Activated CD4-positive, alpha-beta T cell treated with anti-CD3 and anti-CD28 coated beads, Interleukin-2, amount 50 U/mL, for 4 hours (primary cell): ENCODE measurements around the gene MAP3K6.
A peak's percentile ranks its signal among the peaks of the same experiment; 100 is the strongest.

ENCODE experiments used
- DNase-seq, 2 experiments: peaks; one replicate each; pipeline ENCODE4 v3.0.0-alpha.2; 2020

The MAP3K6 gene

DNA sequence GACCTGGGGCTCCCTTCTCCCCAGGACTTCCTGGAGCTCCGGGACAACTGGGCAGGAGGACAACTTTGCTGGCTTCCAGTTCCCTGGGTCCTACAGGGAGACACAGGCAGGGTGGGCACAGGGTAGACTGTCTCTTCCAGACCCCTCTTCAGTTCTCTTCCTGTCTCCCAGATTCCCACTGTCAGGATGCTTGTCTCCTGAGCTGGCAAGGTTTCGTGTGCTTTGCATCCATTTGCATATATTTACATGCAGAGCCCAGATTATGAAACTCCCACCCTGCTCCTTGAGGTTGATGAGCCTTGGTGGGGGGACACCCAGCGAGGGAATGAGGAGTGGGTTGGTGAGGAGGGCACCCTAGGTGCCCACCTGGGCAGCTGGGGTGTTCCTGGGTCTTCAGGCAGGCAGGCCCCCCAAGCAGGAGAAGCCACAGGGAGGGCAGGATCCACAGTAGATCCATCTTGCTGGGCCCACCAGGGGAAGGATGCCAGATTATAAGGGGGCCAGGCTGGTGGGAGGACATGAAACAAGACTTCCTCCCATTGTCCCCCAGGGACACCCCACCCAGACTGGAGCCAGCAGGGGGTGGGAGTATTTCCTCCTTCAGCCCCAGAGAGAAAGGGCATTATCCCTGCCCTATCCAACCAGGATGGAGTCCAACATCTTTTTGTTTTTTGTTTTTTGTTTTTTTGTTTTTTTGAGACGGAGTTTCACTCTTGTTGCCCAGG, 7.8 kb upstream of the MAP3K6 start, which contains the start of gene FCN3:
Gene FCN3 (minus strand): TSS at position 463 of the 725 bp plus-strand sequence. CDS start 6 bp downstream, at position 457.
- no peak for DNase-seq

- DNase-seq: no peak
Measured at GRCh38 chr1:27372808-27373690, 6.3 kb upstream of the MAP3K6 start.

GRCh38 chr1:27372022-27372807, 5.5 kb upstream of the MAP3K6 start:
- DNase-seq: no peak

GRCh38 chr1:27368869-27369582, 2.3 kb upstream of the MAP3K6 start:
- no peak for DNase-seq

DNA sequence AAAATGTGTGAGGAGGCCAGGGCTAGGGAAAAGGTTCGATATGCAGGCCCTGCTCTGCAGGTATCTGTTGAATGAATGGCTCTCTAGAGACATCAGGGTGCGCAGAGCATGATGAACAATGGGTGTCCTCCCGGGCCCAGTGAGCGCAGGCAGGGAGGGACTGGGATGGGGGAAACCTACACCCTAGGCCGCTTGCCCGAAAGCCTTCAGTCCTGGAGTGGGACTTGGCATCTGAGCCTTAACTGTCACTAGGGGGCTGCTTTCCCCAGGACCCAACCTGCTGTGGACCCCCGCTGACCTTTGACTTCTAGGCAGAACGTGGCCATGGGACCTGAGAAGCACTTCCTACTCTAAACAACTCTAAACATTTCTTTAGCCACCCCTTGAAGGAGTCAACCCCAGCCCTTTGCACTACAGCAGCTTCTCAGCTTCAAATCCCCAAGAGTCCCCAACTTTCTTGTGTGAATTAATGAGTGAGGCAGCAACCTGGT, 444 bp upstream of the MAP3K6 start:
- no peak for DNase-seq

DNA sequence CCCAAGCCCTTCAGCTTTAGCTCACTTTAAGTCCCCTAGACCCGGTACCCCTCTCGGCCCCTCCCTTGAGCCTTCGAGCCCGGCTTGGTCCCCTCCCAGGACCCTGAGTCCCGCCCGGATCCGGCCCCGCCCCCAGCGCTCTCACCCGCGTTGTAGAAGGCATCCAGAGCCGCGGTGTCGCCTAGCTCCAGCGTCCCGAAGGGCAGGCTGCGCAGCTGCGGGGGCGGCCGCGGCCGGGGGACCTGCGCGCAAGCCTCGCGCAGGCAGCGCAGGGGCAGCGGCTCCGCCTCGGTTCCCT, 699 bp downstream of the MAP3K6 start:
- DNase-seq: peak; percentile 56 to 61

DNA sequence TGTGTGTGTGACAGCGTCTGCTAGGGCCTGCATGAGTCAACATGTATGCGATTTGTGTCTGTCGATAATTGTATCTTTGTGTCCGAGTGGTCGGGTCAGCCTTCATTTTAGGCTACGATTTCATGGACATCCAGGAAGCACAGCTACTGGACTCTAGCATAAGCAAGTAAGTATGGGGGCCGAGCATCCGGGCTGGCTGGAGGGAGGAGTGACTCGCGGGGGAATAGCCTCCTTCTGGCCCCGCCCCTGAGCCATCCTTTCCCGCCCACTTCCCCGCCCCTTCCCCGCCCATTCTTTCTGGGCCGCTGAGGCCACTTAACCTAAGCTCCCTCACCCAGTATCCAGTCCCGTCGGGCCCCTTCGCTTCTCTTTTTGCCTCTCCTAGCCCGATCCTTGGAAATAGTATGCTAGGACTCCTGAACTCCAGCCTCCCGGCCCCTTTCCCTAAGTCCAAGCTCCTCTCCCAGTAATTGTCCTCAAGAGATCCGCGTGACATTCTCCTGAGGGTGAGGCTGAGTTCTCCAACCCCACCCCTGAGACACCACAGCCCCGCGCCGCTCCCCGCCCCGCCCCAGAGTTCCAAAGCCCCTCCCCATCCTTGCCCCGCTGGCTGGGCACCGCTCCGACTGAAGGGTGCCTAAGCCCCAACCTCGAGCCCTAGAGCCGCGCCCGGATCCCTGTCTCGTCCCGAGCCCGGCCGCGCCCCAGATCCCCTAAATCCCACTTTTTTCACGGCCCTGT, 1.2 kb downstream of the MAP3K6 start:
- peak; percentile 71 to 76 for DNase-seq

- no peak for DNase-seq
Measured at GRCh38 chr1:27364696-27365371, 1.9 kb downstream of the MAP3K6 start.

GRCh38 chr1:27363766-27364695, 2.7 kb downstream of the MAP3K6 start:
- DNase-seq: no peak

- no peak for DNase-seq
Measured at GRCh38 chr1:27361553-27361952, 5.2 kb downstream of the MAP3K6 start.

- DNase-seq: no peak
Measured at GRCh38 chr1:27361044-27361402, 5.7 kb downstream of the MAP3K6 start.

GRCh38 chr1:27360159-27361043, 6.4 kb downstream of the MAP3K6 start:
- DNase-seq: peak in 1 of 2 experiments; percentile 35

- no peak for DNase-seq
Measured at GRCh38 chr1:27359822-27360158, 7.0 kb downstream of the MAP3K6 start.

GRCh38 chr1:27358928-27359313, 7.8 kb downstream of the MAP3K6 start:
- no peak for DNase-seq

- DNase-seq: no peak
Measured at GRCh38 chr1:27358038-27358927, 8.5 kb downstream of the MAP3K6 start.

GRCh38 chr1:27357281-27358037, 9.3 kb downstream of the MAP3K6 start:
- DNase-seq: peak; percentile 76 to 77

GRCh38 chr1:27356619-27357280, 10.0 kb downstream of the MAP3K6 start:
- no peak for DNase-seq
